HG03045 (cell line): Measurements from ENCODE around the gene NR5A1.

ENCODE experiments used
- ATAC-seq: cut with Tn5 transposase; IDR thresholded peaks from one replicate; pipeline ENCODE4 v1.9.1; 2021; ENCODE audit warnings: mild to moderate bottlenecking, moderate library complexity; ENCODE audit not compliant: unreplicated experiment

The NR5A1 gene

DNA sequence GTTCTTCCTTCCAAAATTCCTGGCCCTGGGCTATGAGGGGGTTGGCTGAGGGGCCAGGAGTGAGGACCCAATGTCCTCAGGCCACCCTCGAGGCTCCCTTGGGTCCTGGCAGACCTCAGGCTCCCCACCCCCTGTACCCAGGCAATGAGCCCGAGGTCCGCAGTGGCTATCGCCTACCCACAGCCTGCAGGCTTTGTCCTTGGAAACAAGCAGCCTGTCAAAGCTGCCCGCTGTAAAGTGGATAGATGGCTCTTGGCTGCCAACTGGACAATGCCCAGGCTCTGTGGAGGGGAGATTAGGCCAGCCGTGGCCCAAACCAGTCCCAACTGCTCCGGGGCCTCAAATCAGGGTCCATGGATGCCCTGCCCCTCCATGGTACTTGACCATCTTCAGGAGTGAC, 59.2 kb downstream of the NR5A1 start:
- ATAC-seq, result no peak

DNA sequence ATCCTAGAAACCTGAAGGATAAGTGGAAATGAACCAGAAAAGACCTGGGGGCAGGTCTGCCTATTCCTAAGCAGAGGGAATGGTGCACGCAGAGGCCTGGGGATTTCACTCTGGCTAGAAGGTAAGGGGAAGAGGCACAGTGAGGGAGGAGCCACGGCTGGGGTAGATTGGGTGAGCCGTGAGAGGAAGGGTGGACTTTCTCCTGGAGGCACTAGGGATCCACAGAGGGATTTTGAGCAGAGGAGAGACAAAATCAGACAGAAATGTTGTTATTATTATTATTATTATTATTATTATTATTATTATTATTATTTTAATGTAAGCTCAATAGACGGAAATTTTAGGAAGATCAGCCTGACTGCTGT, 59.9 kb downstream of the NR5A1 start:
- ATAC-seq, result no peak

DNA sequence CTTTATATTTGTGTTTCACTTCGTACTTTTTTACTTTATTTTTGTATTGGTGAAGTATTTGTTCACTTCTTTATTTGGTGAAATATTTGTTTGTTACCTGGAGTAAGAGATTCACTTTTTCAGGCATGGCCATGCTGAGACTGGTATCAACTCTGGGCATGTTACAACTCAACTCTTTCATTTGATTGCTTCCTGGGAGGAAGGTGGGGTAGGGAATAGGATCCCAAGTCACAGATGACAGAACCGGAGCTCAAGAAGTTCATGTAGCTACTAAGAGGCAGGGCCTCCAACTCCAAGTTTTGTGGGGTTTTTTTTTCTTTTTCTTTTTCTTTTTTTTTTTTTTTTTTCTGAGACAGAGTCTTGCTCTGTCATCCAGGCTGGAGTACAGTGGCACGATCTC, 63.0 kb downstream of the NR5A1 start:
- no peak for ATAC-seq

DNA sequence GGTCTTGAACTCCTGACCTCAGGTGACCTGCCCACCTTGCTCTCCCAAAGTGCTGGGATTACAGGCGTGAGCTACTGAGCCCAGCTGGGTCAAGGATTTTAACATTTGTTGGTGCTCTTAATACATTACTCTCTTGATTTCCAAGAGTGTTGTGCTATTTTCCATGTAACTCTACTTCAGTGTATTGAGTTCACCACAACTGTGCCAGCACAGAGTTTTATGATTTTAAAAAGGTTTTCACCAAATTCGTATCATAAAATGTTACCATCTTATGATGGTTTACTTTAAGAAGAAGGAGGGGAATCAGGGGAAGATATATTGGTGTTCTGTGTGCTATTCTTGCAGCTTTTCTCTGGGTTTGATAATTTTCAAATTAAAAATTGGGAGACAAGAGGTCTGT, 63.6 kb downstream of the NR5A1 start:
- no peak for ATAC-seq

DNA sequence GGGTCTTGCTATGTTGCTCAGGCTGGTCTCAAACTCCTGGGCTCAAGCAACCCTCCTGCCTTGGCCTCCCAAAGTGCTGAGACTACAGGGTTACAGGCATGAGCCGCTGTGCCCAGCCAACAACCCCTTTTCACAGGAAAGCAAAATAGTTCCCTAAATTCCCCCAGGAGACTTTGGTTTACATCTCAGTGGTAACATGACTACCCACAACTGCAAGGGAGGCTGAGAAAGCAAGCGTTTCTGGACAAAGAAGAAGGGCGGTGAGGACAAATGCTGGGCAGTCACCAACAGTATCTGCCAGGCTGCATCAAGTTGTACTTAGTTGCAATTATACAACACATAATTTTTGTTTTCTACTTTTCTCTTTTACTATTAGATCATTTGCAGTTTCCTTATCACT, 64.4 kb downstream of the NR5A1 start:
- no peak for ATAC-seq

DNA sequence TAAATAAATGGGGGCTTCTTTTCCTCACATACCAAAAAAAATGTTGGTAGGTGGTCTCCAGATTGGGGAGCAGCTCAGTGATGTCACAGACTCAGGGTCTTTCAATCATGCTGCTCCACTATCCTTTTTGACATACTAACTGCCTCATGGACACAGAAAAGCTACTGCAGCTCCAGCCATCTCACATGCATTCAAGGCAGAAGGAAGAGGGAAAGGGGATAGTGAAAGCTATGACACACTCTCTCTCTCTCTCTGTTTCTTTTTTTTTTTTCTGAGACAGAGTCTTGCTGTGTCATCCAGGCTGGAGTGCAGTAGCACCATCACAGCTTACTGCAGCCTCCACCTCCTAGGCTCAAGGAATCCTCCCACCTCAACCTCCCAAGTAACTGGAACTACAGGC, 64.8 kb downstream of the NR5A1 start:
- no peak for ATAC-seq

DNA sequence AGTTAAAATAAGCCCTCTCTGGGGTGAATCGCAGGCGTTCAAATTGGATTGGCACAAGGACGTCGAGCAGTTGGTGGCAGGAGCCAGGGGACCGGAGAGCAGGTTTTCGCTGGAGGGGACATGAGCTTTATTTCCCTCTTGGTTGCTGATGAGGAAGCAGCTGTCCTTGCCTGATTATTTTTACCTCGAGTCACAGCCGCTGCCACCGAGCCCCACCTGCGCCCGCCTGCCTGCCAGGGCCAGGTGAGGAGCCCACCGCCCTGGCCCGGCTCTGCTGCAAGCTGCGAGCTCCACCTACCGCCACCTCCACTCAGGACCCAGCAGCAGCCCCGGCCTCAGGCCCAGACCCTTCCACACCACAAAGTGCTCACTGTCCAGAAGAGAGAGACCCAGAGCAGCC, 65.9 kb downstream of the NR5A1 start:
- ATAC-seq, result no peak

DNA sequence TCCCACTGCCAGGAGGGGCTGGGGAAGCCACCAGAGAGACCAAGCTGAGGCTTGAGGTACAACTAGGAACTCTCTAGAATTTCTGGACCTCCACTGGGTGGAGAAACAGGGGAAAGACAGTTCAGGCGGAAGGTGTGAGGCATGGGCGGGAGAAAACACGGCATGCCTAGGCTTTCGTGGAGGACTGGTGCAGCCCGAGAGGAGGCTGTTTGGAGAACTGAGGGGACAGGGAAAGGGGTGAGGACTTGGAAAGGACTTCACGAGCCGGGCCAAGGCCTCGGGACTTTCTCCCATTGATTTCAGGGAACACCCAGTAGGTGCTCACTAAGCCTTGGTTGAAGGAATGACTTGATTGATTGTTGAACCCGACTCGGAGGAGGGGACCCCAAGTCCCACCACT, 66.4 kb downstream of the NR5A1 start:
- no peak for ATAC-seq

DNA sequence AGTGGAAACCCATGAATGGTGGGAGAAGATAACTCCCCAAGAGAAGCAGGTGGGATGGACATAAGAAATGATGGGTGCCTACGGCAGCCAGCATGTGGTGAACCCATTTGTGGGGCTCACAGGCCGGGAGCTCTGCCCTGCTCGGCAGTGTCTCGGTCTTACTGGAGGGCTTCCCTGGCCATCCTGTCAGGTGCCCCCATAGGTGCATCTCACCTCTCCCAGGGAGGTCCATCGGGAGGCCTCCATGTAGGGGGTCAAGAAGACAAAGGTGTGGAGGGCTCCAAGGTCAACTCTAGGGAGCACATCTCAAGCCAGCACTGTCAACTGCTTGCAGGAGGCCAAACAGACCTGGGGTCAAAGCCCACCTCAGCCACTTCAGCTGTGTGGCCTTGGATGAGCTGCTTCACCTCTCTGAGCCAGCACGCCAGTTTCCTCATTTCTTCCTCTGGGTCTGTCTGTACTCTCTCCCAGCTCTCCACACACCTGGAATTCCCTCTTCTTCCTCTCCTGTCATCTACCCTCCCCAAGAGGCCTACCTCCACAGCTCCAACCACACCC, 67.4 kb downstream of the NR5A1 start:
- ATAC-seq, result no peak

DNA sequence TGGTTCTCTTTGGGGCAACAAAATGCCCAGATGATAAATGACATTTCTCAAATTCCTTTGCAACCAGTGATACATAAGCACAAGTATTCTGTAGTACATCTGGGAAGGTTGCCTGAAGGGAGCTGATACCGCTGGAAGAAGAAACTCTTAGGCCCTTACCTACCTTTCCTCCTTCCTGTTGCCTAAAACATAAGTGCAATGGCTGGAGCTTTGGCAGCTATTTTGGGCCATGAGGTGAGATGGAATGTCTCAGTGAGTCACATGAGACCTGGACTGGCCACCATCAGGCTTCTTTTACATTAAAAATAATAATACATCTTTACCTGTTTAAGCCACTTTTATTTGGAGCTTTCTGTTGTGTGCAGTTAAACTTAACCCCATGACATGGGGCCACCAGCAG, 68.1 kb downstream of the NR5A1 start:
- ATAC-seq, result no peak

DNA sequence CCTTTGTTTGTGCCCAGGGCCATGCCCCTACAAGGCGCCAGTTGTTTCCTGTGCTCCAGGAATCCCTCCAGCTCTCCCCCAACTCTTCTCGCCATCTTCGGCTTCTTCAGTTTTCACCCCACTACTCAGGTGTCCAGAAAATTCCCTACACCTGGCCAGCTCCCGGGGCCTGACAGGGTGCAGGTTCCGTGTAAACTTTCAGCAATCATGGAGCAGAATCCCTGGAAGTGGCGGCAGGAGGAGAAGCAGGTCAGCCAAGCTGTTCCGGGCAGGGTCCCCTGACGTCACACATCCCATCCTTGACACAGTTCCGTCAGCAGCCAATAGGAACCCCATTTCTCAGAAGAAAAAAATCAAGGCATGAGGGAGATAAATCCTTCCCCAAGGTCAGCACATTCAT, 69.1 kb downstream of the NR5A1 start:
- ATAC-seq, result no peak

DNA sequence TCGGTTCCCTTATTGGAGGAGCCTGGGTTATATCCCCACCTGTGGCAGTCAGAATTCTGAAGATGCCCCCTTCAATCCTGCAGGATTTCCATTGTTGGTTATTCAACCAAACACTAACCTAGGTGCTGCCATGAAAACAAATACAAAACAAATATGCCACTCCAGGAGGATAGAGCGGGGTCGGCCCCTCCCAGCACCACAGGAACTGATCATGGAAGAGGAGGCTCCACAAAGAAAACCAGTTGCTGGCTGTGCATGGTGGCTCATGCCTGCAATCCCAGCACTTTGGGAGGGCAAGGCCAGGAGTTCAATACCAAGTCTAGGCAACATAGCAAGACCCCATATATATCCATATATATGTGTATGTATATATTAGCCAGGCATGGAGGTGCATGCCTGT, 70.1 kb downstream of the NR5A1 start:
- ATAC-seq, result no peak

DNA sequence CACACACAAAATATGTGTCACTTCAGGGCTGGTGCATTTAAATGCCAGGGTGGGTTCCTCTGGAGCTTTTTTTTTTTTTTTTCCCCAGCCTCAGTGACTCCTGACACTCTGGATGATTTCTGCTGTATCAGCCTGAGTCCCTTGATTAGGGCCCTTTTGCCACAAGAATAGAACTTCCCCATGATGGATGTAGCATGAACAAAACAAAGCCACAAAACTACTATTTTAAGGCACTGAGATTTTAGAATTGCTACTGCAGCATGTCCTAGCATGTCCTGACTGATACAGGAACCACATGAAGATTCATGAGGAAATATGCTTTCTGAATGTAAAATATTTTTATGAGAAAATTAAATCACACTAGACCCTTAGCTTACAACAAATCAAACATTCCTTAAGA, 70.9 kb downstream of the NR5A1 start:
- ATAC-seq, result no peak
